ENCODE results near the gene VTI1A.

- TF ChIP-seq CTCF (conservative IDR thresholded peaks at IDR 0.05 in 1 of 2, IDR thresholded peaks at IDR 0.05 in 1 of 2; ENCODE audit: extremely low read depth in 1 of 2, insufficient read depth in 1 of 2, low read depth in 1 of 2, low read length in 2 of 2) (no peak), EZH2 (IDR thresholded peaks at IDR 0.05; ENCODE audit: borderline replicate concordance, low read length) (no peak)
These were observed 401.9 kb downstream of the VTI1A start for GRCh38 chr10:112848868-112849430.
